WTC11 (cell line): ENCODE results near the gene PRR30.
"Not testable (repeated sequence)": the region's sequence is repeated elsewhere in the genome, so short reads cannot be mapped to it uniquely, and the experiment has no call there.

Experiments used
- ATF6 ChIP-seq: sonication (generic); formaldehyde crosslinking; IDR thresholded peaks from 2 replicates; pipeline ENCODE4 v1.8.1; 2023; ENCODE audit warnings: mild to moderate bottlenecking, missing genetic modification reagents
- CTCF ChIP-seq: fragments of 200-600 bp; IDR thresholded peaks from 2 replicates; pipeline ENCODE4 v1.8.0; 2022; ENCODE audit warnings: antibody characterized with exemption
- E2F4 ChIP-seq: sonication (generic); formaldehyde crosslinking; IDR thresholded peaks from 2 replicates; pipeline ENCODE4 v1.8.1; 2022; ENCODE audit warnings: low read depth, mild to moderate bottlenecking, moderate library complexity, missing genetic modification reagents, borderline replicate concordance
- FOXJ3 ChIP-seq: sonication (generic); formaldehyde crosslinking; IDR thresholded peaks from 2 replicates; pipeline ENCODE4 v1.9.0; 2021; ENCODE audit warnings: missing genetic modification reagents, mild to moderate bottlenecking, borderline replicate concordance
- MAX ChIP-seq: sonication (generic); formaldehyde crosslinking; IDR thresholded peaks from 2 replicates; pipeline ENCODE4 v1.8.0; 2022; ENCODE audit warnings: mild to moderate bottlenecking, missing genetic modification reagents
- MYBL2 ChIP-seq: sonication (generic); formaldehyde crosslinking; IDR thresholded peaks from 2 replicates; pipeline ENCODE4 v1.8.1; 2023; ENCODE audit warnings: mild to moderate bottlenecking, moderate library complexity, missing genetic modification reagents
- SP1 ChIP-seq: sonication (generic); formaldehyde crosslinking; conservative IDR thresholded peaks from 2 replicates; pipeline ENCODE4 v1.8.1; 2022; ENCODE audit warnings: missing genetic modification reagents
- USF2 ChIP-seq: sonication (generic); formaldehyde crosslinking; IDR thresholded peaks from 2 replicates; pipeline ENCODE4 v1.8.1; 2023; ENCODE audit warnings: mild to moderate bottlenecking, missing genetic modification reagents, moderate library complexity
- ZBTB43 ChIP-seq: sonication (generic); formaldehyde crosslinking; IDR thresholded peaks from 2 replicates; pipeline ENCODE4 v1.8.1; 2023; ENCODE audit warnings: mild to moderate bottlenecking, missing genetic modification reagents
- ZNF263 ChIP-seq: sonication (generic); formaldehyde crosslinking; IDR thresholded peaks from 2 replicates; pipeline ENCODE4 v1.8.1; 2022; ENCODE audit warnings: low read depth, mild to moderate bottlenecking, moderate library complexity, missing genetic modification reagents

- TF ChIP-seq CTCF; MAX (CRISPR knock-in tag); ZBTB43 (CRISPR knock-in tag); FOXJ3 (CRISPR knock-in tag); MYBL2; ZNF263; ATF6 (CRISPR knock-in tag); USF2 (CRISPR knock-in tag); SP1 (CRISPR knock-in tag); E2F4 (CRISPR knock-in tag): not testable (repeated sequence)
These were observed 27.7 kb downstream of the PRR30 start for GRCh38 chr2:27111392-27112078.
